Measurements from ENCODE around the gene HOXB2.

Gene HOXB2

GRCh38 chr17:48547808-48548522, 3.1 kb upstream of the HOXB2 start:
- H3K4me1 ChIP-seq (ENCODE audit: control insufficient read depth, low read length): no peaks in the 10 kb centered on the region
- TF ChIP-seq, protein P1, sequence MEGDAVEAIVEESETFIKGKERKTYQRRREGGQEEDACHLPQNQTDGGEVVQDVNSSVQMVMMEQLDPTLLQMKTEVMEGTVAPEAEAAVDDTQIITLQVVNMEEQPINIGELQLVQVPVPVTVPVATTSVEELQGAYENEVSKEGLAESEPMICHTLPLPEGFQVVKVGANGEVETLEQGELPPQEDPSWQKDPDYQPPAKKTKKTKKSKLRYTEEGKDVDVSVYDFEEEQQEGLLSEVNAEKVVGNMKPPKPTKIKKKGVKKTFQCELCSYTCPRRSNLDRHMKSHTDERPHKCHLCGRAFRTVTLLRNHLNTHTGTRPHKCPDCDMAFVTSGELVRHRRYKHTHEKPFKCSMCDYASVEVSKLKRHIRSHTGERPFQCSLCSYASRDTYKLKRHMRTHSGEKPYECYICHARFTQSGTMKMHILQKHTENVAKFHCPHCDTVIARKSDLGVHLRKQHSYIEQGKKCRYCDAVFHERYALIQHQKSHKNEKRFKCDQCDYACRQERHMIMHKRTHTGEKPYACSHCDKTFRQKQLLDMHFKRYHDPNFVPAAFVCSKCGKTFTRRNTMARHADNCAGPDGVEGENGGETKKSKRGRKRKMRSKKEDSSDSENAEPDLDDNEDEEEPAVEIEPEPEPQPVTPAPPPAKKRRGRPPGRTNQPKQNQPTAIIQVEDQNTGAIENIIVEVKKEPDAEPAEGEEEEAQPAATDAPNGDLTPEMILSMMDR (IDR thresholded peaks at IDR 0.05; ENCODE audit: low read depth, low read length, poor library complexity, severe bottlenecking): no peak
- no peak for TF ChIP-seq EZH2phosphoT487 (IDR thresholded peaks at IDR 0.05; ENCODE audit: borderline replicate concordance, low read length)
- peaks cover 42% of the 10 kb centered on the region for H3K27me3 ChIP-seq (ENCODE audit: control insufficient read depth, low read length)
- H3K36me3 ChIP-seq (ENCODE audit: control insufficient read depth, low read length): no peaks in the 10 kb centered on the region
- no peaks in the 10 kb centered on the region for H3F3A ChIP-seq (ENCODE audit: control insufficient read depth, insufficient read depth)
- no peaks in the 10 kb centered on the region for H4K20me1 ChIP-seq (ENCODE audit: control insufficient read depth, insufficient read depth, low read depth, low read length)
- H3K9me3 ChIP-seq (ENCODE audit: control insufficient read depth, insufficient read depth, low read length): no peaks in the 10 kb centered on the region
- H3K4me3 ChIP-seq (ENCODE audit: low read length): no peak overlapping the region
- no peak overlapping the region for H3K4me2 ChIP-seq (ENCODE audit: low read length)
- no peaks in the 10 kb centered on the region for H3K79me2 ChIP-seq (ENCODE audit: control insufficient read depth, low read length)
- no peaks in the 10 kb centered on the region for H3K9me2 ChIP-seq (replicated peaks; ENCODE audit: control insufficient read depth, low read length)
- H3K27ac ChIP-seq (ENCODE audit: low read depth, low read length): no peak overlapping the region

- Histone ChIP-seq H3K27me3 (ENCODE audit: control insufficient read depth, low read length) (peaks cover 49% of the 10 kb centered on the region), H3K9me2 (replicated peaks; ENCODE audit: control insufficient read depth, low read length) (no peaks in the 10 kb centered on the region), H3K4me1 (ENCODE audit: control insufficient read depth, low read length) (no peaks in the 10 kb centered on the region), H3K4me2 (ENCODE audit: low read length) (no peak overlapping the region), H4K20me1 (ENCODE audit: control insufficient read depth, insufficient read depth, low read depth, low read length) (no peaks in the 10 kb centered on the region), H3K79me2 (ENCODE audit: control insufficient read depth, low read length) (no peaks in the 10 kb centered on the region), H3K4me3 (ENCODE audit: low read length) (no peak overlapping the region), H3F3A (ENCODE audit: control insufficient read depth, insufficient read depth) (no peaks in the 10 kb centered on the region), H3K9me3 (ENCODE audit: control insufficient read depth, insufficient read depth, low read length) (no peaks in the 10 kb centered on the region), H3K36me3 (ENCODE audit: control insufficient read depth, low read length) (no peaks in the 10 kb centered on the region), H3K27ac (ENCODE audit: low read depth, low read length) (no peak overlapping the region)
- TF ChIP-seq, protein P1 (IDR thresholded peaks at IDR 0.05; ENCODE audit: low read depth, low read length, poor library complexity, severe bottlenecking): no peak
- TF ChIP-seq EZH2phosphoT487 (IDR thresholded peaks at IDR 0.05; ENCODE audit: borderline replicate concordance, low read length): no peak
These were observed 2.3 kb upstream of the HOXB2 start for GRCh38 chr17:48546924-48547807.

DNA sequence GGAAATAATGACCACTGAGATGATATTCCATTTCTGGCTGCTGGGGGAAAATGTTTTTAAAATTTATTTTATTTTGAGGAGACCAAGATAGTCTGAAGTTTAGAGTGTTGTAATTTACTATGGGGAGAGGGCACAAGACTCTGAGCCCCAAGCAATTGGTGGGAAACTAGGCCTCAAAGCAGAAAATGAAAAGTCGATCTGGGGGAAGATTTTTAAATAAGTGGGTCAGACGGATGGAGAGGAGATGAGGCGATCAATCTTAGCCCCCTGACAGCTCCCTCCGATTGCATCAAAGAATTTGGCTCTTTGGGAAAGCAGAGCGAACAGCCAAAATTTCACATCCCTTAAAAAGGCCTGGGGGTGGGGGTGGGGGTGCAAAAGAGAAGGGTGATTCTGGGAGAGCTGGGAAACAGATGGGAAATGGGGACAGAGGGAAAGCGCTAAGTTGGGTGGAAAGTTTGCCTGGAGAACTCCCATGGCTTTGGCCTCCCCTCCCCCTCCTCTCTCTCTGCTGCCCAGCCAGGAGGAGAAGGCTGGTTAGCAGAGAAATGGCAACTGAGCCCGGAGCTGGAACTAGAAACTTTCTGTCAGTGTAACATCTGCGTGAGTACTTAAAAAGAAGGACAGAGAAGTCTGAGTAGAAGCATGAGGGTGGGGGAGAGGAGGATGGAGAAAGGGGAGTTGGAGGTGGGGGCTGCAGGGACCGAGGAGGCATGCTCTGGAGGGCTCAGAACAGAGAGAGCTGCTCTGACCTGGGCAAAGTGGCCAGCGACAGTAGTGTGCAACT, 1.4 kb upstream of the HOXB2 start:
- H3F3A ChIP-seq (ENCODE audit: control insufficient read depth, insufficient read depth): no peaks in the 10 kb centered on the region
- TF ChIP-seq, protein P1 (IDR thresholded peaks at IDR 0.05; ENCODE audit: low read depth, low read length, poor library complexity, severe bottlenecking): no peak
- TF ChIP-seq EZH2phosphoT487 (IDR thresholded peaks at IDR 0.05; ENCODE audit: borderline replicate concordance, low read length): no peak
- no peaks in the 10 kb centered on the region for H3K9me3 ChIP-seq (ENCODE audit: control insufficient read depth, insufficient read depth, low read length)
- H3K4me3 ChIP-seq (ENCODE audit: low read length): no peak overlapping the region
- H3K4me2 ChIP-seq (ENCODE audit: low read length): no peak overlapping the region
- H4K20me1 ChIP-seq (ENCODE audit: control insufficient read depth, insufficient read depth, low read depth, low read length): no peaks in the 10 kb centered on the region
- no peaks in the 10 kb centered on the region for H3K4me1 ChIP-seq (ENCODE audit: control insufficient read depth, low read length)
- H3K79me2 ChIP-seq (ENCODE audit: control insufficient read depth, low read length): no peaks in the 10 kb centered on the region
- H3K27ac ChIP-seq (ENCODE audit: low read depth, low read length): no peak overlapping the region
- no peaks in the 10 kb centered on the region for H3K9me2 ChIP-seq (replicated peaks; ENCODE audit: control insufficient read depth, low read length)
- peaks cover 57% of the 10 kb centered on the region for H3K27me3 ChIP-seq (ENCODE audit: control insufficient read depth, low read length)
- no peaks in the 10 kb centered on the region for H3K36me3 ChIP-seq (ENCODE audit: control insufficient read depth, low read length)

Measured in DOHH2 (cell line).